Subcutaneous abdominal adipose tissue (tissue), 5 donors: ENCODE data around the gene AKAP7.
"Not testable (repeated sequence)": the region's sequence is repeated elsewhere in the genome, so short reads cannot be mapped to it uniquely, and the experiment has no call there.

Experiments
- H3K27ac ChIP-seq: one replicate; pipeline ENCODE4 v1.7.0; 2013; ENCODE audit warnings: low read depth, mild to moderate bottlenecking, inconsistent platforms, low read length, moderate library complexity
- H3K27me3 ChIP-seq, 5 donors: one replicate each; pipeline ENCODE4 v1.7.0; 2013; ENCODE audit warnings: low read length in 5 of 5, inconsistent platforms in 1 of 5; ENCODE audit not compliant: control insufficient read depth in 5 of 5, insufficient read depth in 4 of 5
- H3K36me3 ChIP-seq, 5 donors: one replicate each; pipeline ENCODE4 v1.7.0; 2013; ENCODE audit warnings: low read length in 5 of 5; ENCODE audit not compliant: control insufficient read depth in 5 of 5, insufficient read depth in 5 of 5
- H3K4me1 ChIP-seq, 5 donors: one replicate each; pipeline ENCODE4 v1.7.0; 2013; ENCODE audit warnings: low read length in 5 of 5, mild to moderate bottlenecking in 3 of 5, moderate library complexity in 1 of 5; ENCODE audit not compliant: control insufficient read depth in 5 of 5, insufficient read depth in 5 of 5
- H3K4me3 ChIP-seq, 5 donors: one replicate each; pipeline ENCODE4 v1.7.0; 2013; ENCODE audit warnings: low read length in 5 of 5, low read depth in 1 of 5
- H3K9ac ChIP-seq, 5 donors: one replicate each; pipeline ENCODE4 v1.7.0; 2013; ENCODE audit warnings: low read length in 5 of 5, mild to moderate bottlenecking in 4 of 5, moderate library complexity in 3 of 5
- H3K9me3 ChIP-seq, 5 donors: one replicate each; pipeline ENCODE4 v1.7.0; 2013; ENCODE audit warnings: low read length in 5 of 5; ENCODE audit not compliant: control insufficient read depth in 5 of 5
- donor health status: healthy.
- donor health status: healthy.
- donor health status: healthy.
- donor health status: healthy.
- donor health status: healthy.

Gene AKAP7

DNA sequence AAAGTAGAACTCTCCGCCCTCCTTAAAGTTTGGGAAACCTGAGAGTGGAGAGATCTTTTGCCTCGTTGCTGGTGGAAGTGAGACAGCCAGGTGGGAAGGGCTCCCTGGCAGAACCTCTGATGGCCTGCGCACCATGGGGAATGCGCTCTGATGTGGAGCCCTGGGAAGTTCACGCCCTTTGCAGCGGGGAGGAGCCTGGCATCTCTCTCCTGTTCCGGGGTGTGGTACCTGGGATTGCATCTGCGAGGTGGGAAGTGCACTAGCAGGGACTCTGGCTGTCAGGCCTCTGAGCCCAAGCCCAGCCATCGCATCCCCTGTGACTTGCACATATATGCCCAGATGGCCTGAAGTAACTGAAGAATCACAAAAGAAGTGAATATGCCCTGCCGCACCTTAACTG lies 159.8 kb downstream of the AKAP7 start:
- Histone ChIP-seq H3K4me1 (peaks cover 0 to 19% (median 12%) of the 10 kb centered on the region in 5 donors), H3K4me3 (no peak overlapping the region), H3K36me3 (no peaks in the 10 kb centered on the region), H3K9ac (no peak overlapping the region), H3K27ac (no peak overlapping the region), H3K9me3 (no peaks in the 10 kb centered on the region), H3K27me3 (no peaks in the 10 kb centered on the region)

DNA sequence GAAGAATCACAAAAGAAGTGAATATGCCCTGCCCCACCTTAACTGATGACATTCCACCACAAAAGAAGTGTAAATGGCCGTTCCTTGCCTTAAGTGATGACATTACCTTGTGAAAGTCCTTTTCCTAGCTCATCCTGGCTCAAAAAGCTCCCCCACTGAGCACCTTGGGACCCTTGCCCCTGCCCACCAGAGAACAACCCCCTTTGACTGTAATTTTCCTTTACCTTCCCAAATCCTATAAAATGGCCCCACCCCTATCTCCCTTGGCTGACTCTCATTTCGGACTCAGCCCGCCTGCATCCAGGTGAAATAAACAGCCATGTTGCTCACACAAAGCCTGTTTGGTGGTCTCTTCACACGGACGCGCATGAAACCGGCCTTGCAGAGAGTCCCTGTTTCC lies 165.6 kb downstream of the AKAP7 start:
- not testable (repeated sequence) for H3K4me1 ChIP-seq, H3K9me3 ChIP-seq, H3K27ac ChIP-seq, H3K27me3 ChIP-seq, H3K9ac ChIP-seq, H3K4me3 ChIP-seq, H3K36me3 ChIP-seq

DNA sequence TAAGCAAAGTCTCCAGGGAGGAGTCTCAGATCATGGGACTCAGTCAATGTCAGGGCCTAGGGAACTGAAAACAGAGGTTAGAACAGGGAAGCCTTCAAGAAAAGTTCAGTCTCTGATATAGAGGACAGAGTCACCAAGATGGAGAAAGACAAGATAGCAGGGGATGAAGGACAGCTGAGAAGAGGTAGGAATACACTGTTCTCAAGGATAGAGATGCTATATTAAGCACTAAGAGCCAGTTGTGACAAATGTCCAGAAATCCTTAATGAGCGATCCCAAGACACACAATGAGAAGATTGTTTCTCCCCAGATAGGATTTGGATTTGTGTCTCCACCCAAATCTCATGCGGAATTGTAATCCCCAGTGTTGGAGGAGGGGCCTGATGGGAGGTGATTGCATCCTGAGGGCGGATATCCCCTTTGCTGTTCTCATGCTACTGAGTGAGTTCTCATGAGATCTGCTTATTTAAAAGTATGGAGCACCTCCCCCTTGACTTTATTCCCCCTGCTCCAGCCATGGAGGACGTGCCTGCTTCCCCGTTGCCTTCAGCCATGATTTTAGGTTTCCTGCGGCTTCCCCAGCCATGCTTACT lies 168.2 kb downstream of the AKAP7 start:
- Histone ChIP-seq H3K9ac (no peak overlapping the region), H3K27me3 (no peaks in the 10 kb centered on the region), H3K36me3 (no peaks in the 10 kb centered on the region), H3K9me3 (no peaks in the 10 kb centered on the region), H3K27ac (no peak overlapping the region), H3K4me3 (no peak overlapping the region), H3K4me1 (no peaks in the 10 kb centered on the region)

DNA sequence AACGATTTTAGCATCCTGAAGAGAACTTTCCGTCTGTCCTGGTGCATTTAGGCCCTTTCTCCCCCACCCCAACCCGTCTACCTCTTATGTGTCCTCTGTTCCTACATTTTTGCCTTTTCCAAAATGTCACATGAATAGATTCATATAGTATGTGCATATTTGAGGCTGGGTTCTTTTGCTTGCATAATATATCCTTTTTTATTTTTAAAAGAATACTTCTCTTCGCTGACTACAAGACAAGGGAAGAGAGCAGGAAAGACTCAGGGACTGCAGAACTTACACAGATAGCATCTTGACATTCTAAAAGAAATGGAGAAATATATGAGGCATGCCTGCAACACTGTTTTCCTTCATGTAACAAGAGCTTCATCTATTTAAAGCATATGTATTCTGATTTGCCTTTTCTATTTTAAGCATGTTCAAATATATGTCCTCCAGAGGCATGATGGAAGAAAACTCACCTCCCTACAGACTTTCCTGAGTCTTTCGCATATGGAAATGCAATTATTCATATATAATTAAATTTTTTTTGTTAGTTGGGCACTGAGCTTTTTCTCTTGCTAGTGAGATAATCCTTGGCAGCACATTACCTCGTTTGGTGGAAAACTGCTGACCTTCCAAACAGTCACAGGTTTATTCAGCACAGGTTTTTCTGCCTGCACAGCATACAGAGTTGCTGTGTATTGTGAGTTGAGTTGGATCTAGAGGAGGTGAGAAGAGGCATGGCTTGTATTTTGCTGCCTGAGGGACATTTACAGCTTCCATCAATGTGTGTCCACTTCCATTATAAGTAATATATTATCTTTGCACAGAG lies 170.0 kb downstream of the AKAP7 start:
- Histone ChIP-seq H3K36me3 (no peaks in the 10 kb centered on the region), H3K4me1 (no peaks in the 10 kb centered on the region), H3K4me3 (no peak overlapping the region), H3K27me3 (no peaks in the 10 kb centered on the region), H3K27ac (no peak overlapping the region), H3K9ac (no peak overlapping the region), H3K9me3 (peaks cover 0 to 5% (median 0%) of the 10 kb centered on the region in 5 donors)

DNA sequence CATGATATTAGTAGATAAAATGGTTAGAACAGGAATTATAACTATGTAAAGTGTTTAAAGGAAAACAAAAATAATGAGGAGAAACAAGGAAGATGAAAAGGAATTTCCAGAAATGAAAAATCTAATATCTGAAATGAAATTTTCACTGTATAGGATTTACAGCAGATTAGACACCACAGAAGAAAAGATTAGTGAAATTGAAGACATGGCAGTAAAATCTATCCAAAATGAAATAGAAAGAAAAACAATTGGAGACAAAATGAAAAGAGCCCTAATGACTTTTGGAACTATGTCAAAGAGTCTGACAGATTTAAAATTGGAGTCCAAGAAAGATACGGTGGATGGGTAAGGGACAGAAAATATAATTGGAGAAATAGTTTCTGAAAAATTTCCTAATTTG lies 174.2 kb downstream of the AKAP7 start:
- peaks cover 0 to 8% (median 0%) of the 10 kb centered on the region in 5 donors for H3K9me3 ChIP-seq
- no peak overlapping the region for H3K4me3 ChIP-seq
- no peaks in the 10 kb centered on the region for H3K4me1 ChIP-seq
- no peaks in the 10 kb centered on the region for H3K27me3 ChIP-seq
- H3K27ac ChIP-seq, result no peak overlapping the region
- H3K36me3 ChIP-seq, result no peaks in the 10 kb centered on the region
- H3K9ac ChIP-seq, result no peak overlapping the region

DNA sequence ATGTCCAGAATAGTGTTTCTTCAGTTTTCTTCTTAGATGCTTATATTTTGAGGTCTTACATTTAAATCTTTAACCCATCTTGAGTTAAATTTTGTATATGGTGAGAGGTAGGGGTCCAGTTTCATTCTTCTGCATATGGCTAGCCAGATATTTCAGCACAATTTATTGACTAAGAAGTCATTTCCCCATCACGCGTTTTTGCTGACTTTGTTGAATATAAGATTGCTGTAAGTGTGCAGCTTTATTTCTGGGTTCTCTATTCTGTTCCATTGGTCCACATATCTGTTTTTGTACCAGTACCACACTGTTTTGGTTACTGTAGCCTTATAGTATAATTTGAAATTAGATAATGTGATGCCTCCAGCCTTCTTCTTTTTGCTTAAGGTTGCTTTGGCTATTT lies 179.6 kb downstream of the AKAP7 start:
- Histone ChIP-seq H3K9me3 (peaks cover 0 to 9% (median 3%) of the 10 kb centered on the region in 5 donors), H3K27me3 (no peaks in the 10 kb centered on the region), H3K9ac (no peak overlapping the region), H3K27ac (no peak overlapping the region), H3K4me3 (no peak overlapping the region), H3K4me1 (no peaks in the 10 kb centered on the region), H3K36me3 (no peaks in the 10 kb centered on the region)

DNA sequence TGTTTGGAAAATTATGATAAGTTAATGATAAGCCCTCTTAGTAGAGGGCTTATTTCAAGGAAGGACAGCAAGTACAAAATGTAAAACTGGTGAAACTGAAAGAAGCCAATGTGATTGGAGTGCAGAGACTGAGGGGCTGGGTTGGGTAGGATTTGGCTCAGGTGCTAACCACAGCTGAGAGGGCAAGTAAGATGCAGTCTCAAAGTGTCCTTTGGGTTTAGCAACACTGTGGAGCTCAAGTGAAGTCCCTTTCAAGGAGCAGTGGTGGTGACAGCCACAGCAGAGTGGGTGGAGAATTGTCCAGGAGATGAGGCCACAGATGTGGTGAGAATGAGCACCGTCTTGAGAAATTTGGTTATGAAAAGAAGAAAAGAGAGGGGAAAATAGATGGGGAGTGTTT lies 181.4 kb downstream of the AKAP7 start:
- no peaks in the 10 kb centered on the region for H3K36me3 ChIP-seq
- H3K9me3 ChIP-seq, result peaks cover 0 to 9% (median 3%) of the 10 kb centered on the region in 5 donors
- H3K4me3 ChIP-seq, result no peak overlapping the region
- H3K4me1 ChIP-seq, result no peaks in the 10 kb centered on the region
- H3K27ac ChIP-seq, result no peak overlapping the region
- no peaks in the 10 kb centered on the region for H3K27me3 ChIP-seq
- no peak overlapping the region for H3K9ac ChIP-seq

DNA sequence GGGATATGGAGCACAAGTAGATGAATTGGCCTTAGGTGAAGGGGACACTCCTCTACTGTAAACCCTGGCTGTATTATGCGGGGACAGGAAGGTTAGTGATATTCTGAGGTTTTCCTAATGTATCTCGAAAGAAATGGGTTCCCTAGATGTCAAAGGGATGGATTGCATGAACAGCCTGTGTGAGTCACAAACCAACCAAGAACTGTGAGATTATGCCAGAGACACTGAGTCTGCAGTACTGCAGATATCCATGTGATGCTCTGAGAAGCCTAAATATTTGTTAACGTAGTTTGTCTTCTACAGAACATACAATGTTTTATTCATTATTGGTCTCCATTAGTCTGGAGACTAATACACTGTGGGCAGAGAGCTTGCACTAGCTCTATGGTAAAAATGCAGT lies 182.2 kb downstream of the AKAP7 start:
- Histone ChIP-seq H3K27ac (no peak overlapping the region), H3K4me1 (no peaks in the 10 kb centered on the region), H3K36me3 (no peaks in the 10 kb centered on the region), H3K4me3 (no peak overlapping the region), H3K9me3 (peaks cover 0 to 9% (median 3%) of the 10 kb centered on the region in 5 donors), H3K9ac (no peak overlapping the region), H3K27me3 (no peaks in the 10 kb centered on the region)

DNA sequence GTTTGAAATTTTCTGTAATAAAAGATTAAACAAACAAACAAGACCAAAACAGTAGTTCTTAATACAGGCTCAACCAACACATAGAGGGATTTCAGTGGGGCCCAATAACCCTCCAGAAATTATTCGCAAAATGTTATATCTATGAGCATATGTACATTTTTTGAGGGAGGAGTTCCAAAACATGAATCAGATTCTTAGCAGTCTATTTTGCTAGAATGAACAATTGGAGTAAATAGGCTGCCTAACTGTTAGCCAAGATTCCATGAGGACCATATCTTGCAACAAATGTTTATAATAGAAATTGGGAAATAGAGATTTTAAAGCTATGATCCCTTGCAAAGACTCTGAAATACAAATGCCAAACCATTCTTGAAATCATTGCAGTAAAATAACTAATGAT lies 186.3 kb downstream of the AKAP7 start:
- Histone ChIP-seq H3K9ac (no peak overlapping the region), H3K4me3 (no peak overlapping the region), H3K36me3 (no peaks in the 10 kb centered on the region), H3K4me1 (no peaks in the 10 kb centered on the region), H3K27me3 (no peaks in the 10 kb centered on the region), H3K9me3 (peaks cover 0 to 4% (median 0%) of the 10 kb centered on the region in 5 donors), H3K27ac (no peak overlapping the region)

DNA sequence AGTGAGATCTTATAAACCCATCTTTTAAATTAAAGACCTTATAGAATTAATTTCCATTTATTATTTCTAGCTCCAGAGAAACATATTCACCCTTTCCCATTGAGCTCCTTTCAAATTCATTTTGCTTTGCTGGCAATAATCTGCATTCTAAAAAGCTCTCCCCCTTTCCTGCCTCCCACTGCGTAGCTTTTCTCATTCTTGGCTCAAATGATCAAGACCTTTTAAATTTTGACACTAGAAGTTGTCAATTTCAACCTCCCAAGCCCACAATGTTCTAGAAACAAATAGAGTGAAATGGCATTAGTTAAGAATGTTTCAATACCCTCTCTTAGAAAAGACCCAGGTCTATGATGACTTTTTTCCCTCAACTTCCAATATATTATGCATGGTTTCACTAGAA lies 186.9 kb downstream of the AKAP7 start:
- Histone ChIP-seq H3K27ac (no peak overlapping the region), H3K36me3 (no peaks in the 10 kb centered on the region), H3K4me1 (no peaks in the 10 kb centered on the region), H3K4me3 (no peak overlapping the region), H3K27me3 (no peaks in the 10 kb centered on the region), H3K9ac (no peak overlapping the region), H3K9me3 (peaks cover 0 to 4% (median 0%) of the 10 kb centered on the region in 5 donors)
